Coronary artery (tissue), 2 donors: Measurements from ENCODE around the gene WWC1.

ENCODE experiments used
- DNase-seq: peaks from one replicate; pipeline ENCODE4 v3.0.0-alpha.2; 2017; ENCODE audit warnings: low spot score
- H3K27ac ChIP-seq, 2 donors: fragments of 200-600 bp; sonication (generic); one replicate each; pipeline ENCODE4 v1.5.1; 2016 to 2019
- H3K4me3 ChIP-seq: fragments of 200-600 bp; sonication (generic); 2 replicates; pipeline ENCODE4 v1.5.1; 2016; ENCODE audit warnings: mild to moderate bottlenecking, moderate library complexity
- CTCF ChIP-seq: fragments of 200-600 bp; sonication (generic); IDR thresholded peaks from one replicate; pipeline ENCODE4 v1.5.1; 2019; ENCODE audit warnings: antibody characterized with exemption

Gene WWC1

GRCh38 chr5:168413062-168413461 is 121.6 kb downstream of the WWC1 start:
- no peak overlapping the region for H3K27ac ChIP-seq
- no peak for TF ChIP-seq CTCF
- H3K4me3 ChIP-seq, result no peak overlapping the region
- no peak for DNase-seq

DNA sequence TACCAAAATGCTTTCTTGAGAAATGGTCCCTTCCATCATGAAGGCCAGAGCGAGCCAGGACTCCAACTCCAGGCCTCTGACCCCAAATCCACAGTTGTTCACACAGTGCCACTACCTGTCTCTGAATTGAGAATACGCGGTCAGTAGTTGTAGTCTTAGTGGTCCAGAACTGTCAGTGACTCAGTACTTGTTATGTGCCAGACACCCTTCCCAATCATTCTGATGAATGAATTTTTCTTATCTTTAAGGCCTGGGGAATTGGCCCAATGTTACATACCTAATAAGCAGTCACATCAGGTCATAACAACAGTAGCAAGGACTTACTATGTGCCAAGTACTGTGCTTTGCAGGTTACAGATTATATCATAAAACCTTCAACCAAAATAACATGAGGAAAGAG is 122.2 kb downstream of the WWC1 start:
- DNase-seq, result no peak
- no peak overlapping the region for H3K4me3 ChIP-seq
- no peak for TF ChIP-seq CTCF
- H3K27ac ChIP-seq, result no peak overlapping the region

DNA sequence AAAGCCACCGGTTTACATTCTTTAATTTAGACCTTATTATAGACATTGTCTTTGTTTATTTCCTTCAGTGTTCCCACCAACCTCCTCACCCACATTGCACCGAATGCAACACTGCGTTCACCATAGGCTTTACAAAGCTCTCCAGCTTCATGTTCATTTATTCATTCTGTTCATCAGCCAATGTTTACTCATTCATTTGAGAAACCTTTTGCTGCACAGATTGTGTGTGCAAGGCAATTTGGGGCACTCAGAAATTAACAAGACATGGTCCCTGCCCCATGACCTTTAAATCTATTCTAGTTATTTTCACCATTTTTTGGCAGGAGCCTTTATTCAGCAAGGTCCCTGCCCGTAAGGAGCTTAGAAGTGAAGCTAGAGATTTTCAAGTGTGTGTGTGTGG is 124.0 kb downstream of the WWC1 start:
- DNase-seq, result no peak
- H3K27ac ChIP-seq, result no peak overlapping the region
- no peak overlapping the region for H3K4me3 ChIP-seq
- no peak for TF ChIP-seq CTCF

GRCh38 chr5:168415971-168416370 is 124.5 kb downstream of the WWC1 start:
- Histone ChIP-seq H3K4me3 (no peak overlapping the region), H3K27ac (no peak overlapping the region)
- no peak for TF ChIP-seq CTCF
- DNase-seq, result no peak

- Histone ChIP-seq H3K27ac (no peak overlapping the region), H3K4me3 (no peak overlapping the region)
- no peak for TF ChIP-seq CTCF
- DNase-seq, result no peak
Measured at GRCh38 chr5:168417731-168418429, 126.4 kb downstream of the WWC1 start.

- Histone ChIP-seq H3K4me3 (no peak overlapping the region), H3K27ac (no peak overlapping the region)
- TF ChIP-seq CTCF, result no peak
- DNase-seq, result no peak
Measured at GRCh38 chr5:168420461-168420860, 129.0 kb downstream of the WWC1 start.

GRCh38 chr5:168422431-168422830 is 131.0 kb downstream of the WWC1 start:
- TF ChIP-seq CTCF, result no peak
- DNase-seq, result no peak
- Histone ChIP-seq H3K4me3 (no peak overlapping the region), H3K27ac (no peak overlapping the region)
